Activated CD4-positive, alpha-beta memory T cell treated with anti-CD3 and anti-CD28 coated beads for 36 hours (primary cell): Measurements from ENCODE around the gene C2CD3. TPM values are rescaled to one million over a fixed set of nuclear protein-coding genes. Genes with fewer than 3 reads are reported as not detected.

ENCODE experiments used
- CTCF ChIA-PET: fragments of 350-600 bp; sonication (Branson Sonifier 250); formaldehyde crosslinking; loops from one replicate; lab custom pipeline; 2021; ENCODE audit warnings: antibody characterized with exemption, inconsistent platforms; lab: Charles Lee
- POLR2A ChIA-PET: fragments of 350-600 bp; sonication (Branson Sonifier 250); formaldehyde crosslinking; loops from one replicate; lab custom pipeline; 2021; ENCODE audit warnings: antibody characterized with exemption; lab: Charles Lee
- DNase-seq: peaks from one replicate; pipeline ENCODE4 v3.0.0-alpha.2; 2020
- H3K27ac Mint-ChIP-seq: one replicate; pipeline ENCODE4 v1.8.0; 2021; ENCODE audit warnings: mixed read lengths
- H3K27me3 Mint-ChIP-seq: one replicate; pipeline ENCODE4 v1.8.0; 2021; ENCODE audit warnings: mixed read lengths
- H3K36me3 Mint-ChIP-seq: one replicate; pipeline ENCODE4 v1.8.0; 2021; ENCODE audit warnings: mixed read lengths
- H3K4me1 Mint-ChIP-seq: one replicate; pipeline ENCODE4 v1.8.0; 2021; ENCODE audit warnings: low read depth, mixed read lengths
- H3K4me3 Mint-ChIP-seq: one replicate; pipeline ENCODE4 v1.8.0; 2021; ENCODE audit warnings: mild to moderate bottlenecking, mixed read lengths
- H3K9me3 Mint-ChIP-seq: one replicate; pipeline ENCODE4 v1.8.0; 2021; ENCODE audit warnings: mixed read lengths
- intact Hi-C: fragments of 100-400 bp; cut with micrococcal nuclease; formaldehyde crosslinking; loops from one replicate; pipeline ENCODE4 v1.15.1; 2023
- total RNA-seq, 2 experiments: library from RNA; stranded (reverse); gene quantifications; one replicate each; pipeline ENCODE4 v1.2.3, GENCODE V29; 2021

C2CD3 gene
- total RNA-seq, 2 experiments from 2014 or later: 22.6 to 24.7 TPM

GRCh38 chr11:74022546-74022945 is 148.3 kb downstream of the C2CD3 start:
- no peak overlapping the region for H3K27ac Mint-ChIP-seq
- intact Hi-C loops: no loop called here
- CTCF ChIA-PET: no interaction called here
- POLR2A ChIA-PET: interaction anchor here (1.0 kb wide), 1 partner anchor 9 kb away, joined by 3 read pairs; no protein-coding TSS in a partner anchor
- H3K36me3 Mint-ChIP-seq: peaks cover 16% of the 10 kb centered on the region
- peaks cover 35% of the 10 kb centered on the region for H3K4me1 Mint-ChIP-seq
- H3K27me3 Mint-ChIP-seq: no peaks in the 10 kb centered on the region
- DNase-seq: no peak
- H3K9me3 Mint-ChIP-seq: no peaks in the 10 kb centered on the region
- H3K4me3 Mint-ChIP-seq: no peak overlapping the region

- Mint-ChIP-seq H3K4me3 (no peak overlapping the region), H3K27me3 (no peaks in the 10 kb centered on the region), H3K4me1 (peaks cover 37% of the 10 kb centered on the region), H3K9me3 (no peaks in the 10 kb centered on the region), H3K36me3 (peaks cover 19% of the 10 kb centered on the region), H3K27ac (no peak overlapping the region)
- CTCF ChIA-PET: interaction anchor here (1.3 kb wide), 1 partner anchor 27 kb away, joined by 3 read pairs; no protein-coding TSS in a partner anchor
- POLR2A ChIA-PET: interaction anchor here (1.0 kb wide), 1 partner anchor 9 kb away, joined by 3 read pairs; no protein-coding TSS in a partner anchor
- no peak for DNase-seq
- intact Hi-C loops: no loop called here
Observed at GRCh38 chr11:74021998-74022397, 148.8 kb downstream of the C2CD3 start.

- no peak overlapping the region for H3K4me3 Mint-ChIP-seq
Observed at GRCh38 chr11:74020539-74020938, 150.3 kb downstream of the C2CD3 start.

DNA sequence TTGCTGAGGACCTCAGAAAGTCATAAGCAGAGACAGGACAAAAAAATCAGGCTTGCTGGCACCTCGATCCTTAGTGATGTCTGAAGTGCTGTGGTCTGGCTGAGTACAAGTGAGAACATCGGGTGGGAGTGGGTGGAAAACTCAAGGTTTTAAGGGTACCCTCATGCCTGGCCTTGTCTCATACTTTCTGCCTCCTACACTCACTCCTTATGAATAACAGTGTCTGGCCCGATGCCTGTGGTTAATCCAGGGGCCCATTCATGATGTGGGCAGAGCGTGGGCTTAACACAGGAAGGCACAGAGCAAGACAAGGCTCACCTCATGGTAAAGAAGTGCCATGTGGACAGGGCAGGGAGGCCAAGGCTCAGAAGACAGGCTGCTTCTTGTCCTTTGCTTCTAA is 150.9 kb downstream of the C2CD3 start:
- DNase-seq: peak; percentile 91
- intact Hi-C loops: loop anchor here (1.0 kb wide), 3 partner anchors 9 to 37 kb away; no protein-coding TSS in a partner anchor
- Mint-ChIP-seq H3K4me3 (peak overlapping the region; percentile 27), H3K9me3 (no peaks in the 10 kb centered on the region), H3K27ac (no peak overlapping the region), H3K4me1 (peaks cover 42% of the 10 kb centered on the region), H3K36me3 (peaks cover 24% of the 10 kb centered on the region), H3K27me3 (no peaks in the 10 kb centered on the region)
- CTCF ChIA-PET: interaction anchor here (0.7 to 2.7 kb wide), 6 partner anchors 8 to 151 kb away, joined by 3 to 8 read pairs (median 4); partner anchors contain the start of genes C2CD3 and PPME1
- POLR2A ChIA-PET: interaction anchor here (0.8 to 4.2 kb wide), 10 partner anchors 8 to 151 kb away, joined by 3 to 25 read pairs (median 10); partner anchors contain the start of genes C2CD3, PPME1 and UCP2

More at GRCh38 chr11:74020539-74020938, 150.3 kb downstream of the C2CD3 start:
- no peaks in the 10 kb centered on the region for H3K9me3 Mint-ChIP-seq
- peaks cover 40% of the 10 kb centered on the region for H3K4me1 Mint-ChIP-seq
- intact Hi-C loops: loop anchor here (1.0 kb wide), 3 partner anchors 9 to 37 kb away; no protein-coding TSS in a partner anchor
- H3K27me3 Mint-ChIP-seq: no peaks in the 10 kb centered on the region
- H3K27ac Mint-ChIP-seq: no peak overlapping the region
- DNase-seq: no peak
- ChIA-PET CTCF (interaction anchor here (0.7 to 1.3 kb wide), 4 partner anchors 8 to 62 kb away, joined by 3 read pairs; no protein-coding TSS in a partner anchor), POLR2A (interaction anchor here (0.8 to 4.2 kb wide), 10 partner anchors 9 to 260 kb away, joined by 3 to 25 read pairs (median 6); partner anchors contain the start of genes RAB6A and UCP2)
- H3K36me3 Mint-ChIP-seq: peaks cover 23% of the 10 kb centered on the region

DNA sequence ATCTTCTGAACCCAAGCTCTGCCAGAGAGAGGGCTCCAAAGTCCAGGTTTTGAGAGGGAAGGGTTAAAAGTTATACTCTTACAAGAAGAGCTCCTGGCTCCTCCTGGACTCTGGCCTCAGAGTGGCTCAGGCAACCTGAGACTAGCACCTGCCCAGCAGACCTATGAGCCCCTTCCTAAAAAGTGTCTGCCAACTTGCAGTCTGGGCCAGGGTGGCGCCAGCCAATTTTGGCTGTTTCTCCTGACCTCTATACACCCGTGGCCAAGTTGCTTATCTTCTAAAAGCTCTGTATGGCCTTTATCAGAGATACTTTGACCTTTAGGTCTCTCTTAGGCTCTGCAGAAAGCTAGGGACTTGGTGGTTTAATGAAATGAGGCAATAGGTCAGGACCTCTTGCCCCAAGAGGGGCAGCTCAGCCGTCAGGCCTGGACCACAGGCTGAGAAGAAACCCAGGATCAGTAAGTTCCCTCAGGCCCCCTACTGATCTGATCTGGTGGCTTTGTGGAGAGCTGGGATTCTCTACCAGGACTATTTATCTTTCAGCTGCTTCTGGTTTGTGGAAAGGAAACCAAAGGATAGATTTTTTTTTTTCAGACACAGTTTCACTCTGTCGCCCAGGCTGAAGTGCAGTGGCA is 151.6 kb downstream of the C2CD3 start:
- Mint-ChIP-seq H3K27ac (no peak overlapping the region), H3K36me3 (peaks cover 23% of the 10 kb centered on the region), H3K9me3 (no peaks in the 10 kb centered on the region), H3K4me3 (peak overlapping the region; percentile 27), H3K27me3 (no peaks in the 10 kb centered on the region), H3K4me1 (peaks cover 45% of the 10 kb centered on the region)
- ChIA-PET CTCF (interaction anchor here (0.9 to 2.7 kb wide), 6 partner anchors 8 to 152 kb away, joined by 3 to 8 read pairs (median 4); partner anchors contain the start of genes C2CD3, PPME1 and UCP2), POLR2A (interaction anchor here (0.8 to 4.2 kb wide), 10 partner anchors 8 to 240 kb away, joined by 3 to 25 read pairs (median 10); partner anchors contain the start of genes C2CD3, PPME1 and UCP2)
- no peak for DNase-seq
- intact Hi-C loops: no loop called here

- POLR2A ChIA-PET: interaction anchor here (0.8 to 4.2 kb wide), 8 partner anchors 13 to 239 kb away, joined by 3 to 25 read pairs (median 13); partner anchors contain the start of gene UCP2
- H3K27me3 Mint-ChIP-seq: no peaks in the 10 kb centered on the region
- CTCF ChIA-PET: interaction anchor here (1.2 to 2.7 kb wide), 4 partner anchors 23 to 38 kb away, joined by 4 to 8 read pairs (median 6); partner anchors contain the start of gene UCP2
- intact Hi-C loops: no loop called here
- H3K36me3 Mint-ChIP-seq: peaks cover 20% of the 10 kb centered on the region
- DNase-seq: no peak
- H3K27ac Mint-ChIP-seq: no peak overlapping the region
- peaks cover 44% of the 10 kb centered on the region for H3K4me1 Mint-ChIP-seq
- no peaks in the 10 kb centered on the region for H3K9me3 Mint-ChIP-seq
- no peak overlapping the region for H3K4me3 Mint-ChIP-seq
Observed at GRCh38 chr11:74018331-74019005, 152.3 kb downstream of the C2CD3 start.

GRCh38 chr11:74017631-74018030 is 153.2 kb downstream of the C2CD3 start:
- Mint-ChIP-seq H3K27ac (no peak overlapping the region), H3K9me3 (no peaks in the 10 kb centered on the region), H3K4me1 (peaks cover 47% of the 10 kb centered on the region), H3K4me3 (no peak overlapping the region), H3K27me3 (no peaks in the 10 kb centered on the region), H3K36me3 (peaks cover 19% of the 10 kb centered on the region)
- CTCF ChIA-PET: interaction anchor here (2.0 to 2.7 kb wide), 2 partner anchors 35 to 37 kb away, joined by 5 to 8 read pairs; partner anchors contain the start of gene UCP2
- POLR2A ChIA-PET: interaction anchor here (2.3 to 4.2 kb wide), 3 partner anchors 20 to 46 kb away, joined by 7 to 22 read pairs (median 19); partner anchors contain the start of gene UCP2
- no peak for DNase-seq
- intact Hi-C loops: no loop called here

DNA sequence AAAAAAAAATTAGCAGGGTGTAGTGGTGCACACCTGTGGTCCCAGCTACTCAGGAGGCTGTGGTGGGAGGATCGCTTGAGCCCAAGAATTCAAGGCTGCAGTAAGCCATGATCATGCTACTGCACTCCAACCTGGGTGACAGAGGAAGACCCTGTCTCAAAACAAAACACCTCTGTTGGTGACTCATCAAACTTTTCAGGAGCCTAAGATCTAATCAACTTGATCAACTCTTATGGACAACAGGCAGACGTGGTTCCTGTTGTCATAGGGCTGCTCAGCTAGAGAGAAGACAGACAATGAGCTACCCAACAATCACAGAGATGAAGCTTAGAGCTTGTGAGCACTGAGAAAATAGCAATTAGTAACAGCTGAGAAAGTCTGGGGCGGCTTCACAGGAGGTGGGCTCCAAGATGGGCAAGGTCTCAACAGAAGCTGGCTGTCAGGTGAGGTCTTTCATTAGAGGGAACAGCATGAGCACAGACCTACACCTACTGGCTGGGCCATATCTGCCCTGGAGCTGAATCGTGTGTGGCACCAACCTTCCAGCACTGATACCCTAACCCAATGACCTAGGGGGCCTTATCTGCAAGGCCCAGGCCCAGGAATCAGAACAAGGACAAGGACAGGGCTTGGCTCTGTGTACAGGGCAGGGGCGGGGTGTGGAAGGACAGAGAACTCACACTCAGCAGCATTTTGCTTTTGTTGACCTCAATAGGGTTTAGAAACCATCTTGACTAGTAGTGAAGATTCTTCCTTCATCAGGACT is 154.7 kb downstream of the C2CD3 start:
- CTCF ChIA-PET: interaction anchor here (0.6 to 1.7 kb wide), 2 partner anchors 36 to 373 kb away, joined by 3 to 4 read pairs; no protein-coding TSS in a partner anchor
- H3K27ac Mint-ChIP-seq: peak overlapping the region; percentile 46
- H3K27me3 Mint-ChIP-seq: no peaks in the 10 kb centered on the region
- H3K36me3 Mint-ChIP-seq: peaks cover 21% of the 10 kb centered on the region
- H3K4me3 Mint-ChIP-seq: no peak overlapping the region
- intact Hi-C loops: no loop called here
- no peaks in the 10 kb centered on the region for H3K9me3 Mint-ChIP-seq
- DNase-seq: no peak
- POLR2A ChIA-PET: interaction anchor here (1.0 to 1.5 kb wide), 2 partner anchors 36 to 45 kb away, joined by 3 to 5 read pairs; no protein-coding TSS in a partner anchor
- peaks cover 62% of the 10 kb centered on the region for H3K4me1 Mint-ChIP-seq

DNA sequence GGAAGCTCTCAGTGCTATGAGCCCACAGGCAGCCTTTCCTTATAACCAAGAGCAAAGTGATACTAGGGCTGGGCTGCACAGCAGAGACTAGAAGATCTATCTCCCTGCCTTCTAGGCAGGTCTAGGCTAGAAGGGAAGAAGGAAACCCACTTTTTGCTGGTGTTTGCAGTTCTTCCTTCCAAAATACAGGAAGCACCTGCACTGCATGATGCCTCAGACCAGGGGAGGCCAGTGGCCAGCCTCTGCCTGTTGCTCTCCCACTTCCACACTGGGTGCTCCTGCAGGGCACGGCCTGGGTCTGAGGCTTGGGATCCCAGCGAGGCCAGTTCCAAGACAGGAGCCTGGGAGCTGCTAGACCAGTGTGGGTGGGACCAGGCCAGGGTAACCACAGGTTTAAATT is 155.9 kb downstream of the C2CD3 start:
- peaks cover 74% of the 10 kb centered on the region for H3K4me1 Mint-ChIP-seq
- no peak overlapping the region for H3K4me3 Mint-ChIP-seq
- H3K36me3 Mint-ChIP-seq: peaks cover 21% of the 10 kb centered on the region
- DNase-seq: no peak
- CTCF ChIA-PET: interaction anchor here (1.7 kb wide), 1 partner anchor 35 kb away, joined by 4 read pairs; no protein-coding TSS in a partner anchor
- H3K27ac Mint-ChIP-seq: no peak overlapping the region
- intact Hi-C loops: no loop called here
- POLR2A ChIA-PET: interaction anchor here (1.2 to 6.1 kb wide), 4 partner anchors 10 to 44 kb away, joined by 3 to 95 read pairs (median 10); partner anchors contain the start of gene UCP2
- no peaks in the 10 kb centered on the region for H3K9me3 Mint-ChIP-seq
- no peaks in the 10 kb centered on the region for H3K27me3 Mint-ChIP-seq

DNA sequence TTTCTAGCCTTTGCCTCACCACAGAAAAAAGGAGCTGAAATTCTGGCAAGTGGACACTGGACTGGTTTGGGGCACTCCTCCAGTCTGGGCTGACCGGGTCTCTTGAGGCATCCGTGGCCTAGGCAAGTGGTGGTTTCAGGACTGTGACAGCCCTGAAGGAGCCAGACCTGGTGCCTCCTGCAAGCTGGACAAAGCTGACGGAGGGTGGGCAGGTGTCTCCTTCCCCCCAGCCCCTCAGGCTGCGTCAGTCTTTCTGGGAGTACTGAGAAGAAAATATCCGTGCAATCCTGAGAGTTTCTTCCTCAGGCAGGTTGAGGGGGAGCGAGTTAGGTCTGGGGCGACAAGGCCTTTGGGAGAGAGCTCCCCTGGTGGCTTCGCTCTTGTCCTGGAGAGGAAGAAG is 157.7 kb downstream of the C2CD3 start:
- no peak for DNase-seq
- Mint-ChIP-seq H3K9me3 (no peaks in the 10 kb centered on the region), H3K27ac (no peak overlapping the region), H3K4me1 (peaks cover 89% of the 10 kb centered on the region), H3K27me3 (no peaks in the 10 kb centered on the region), H3K36me3 (peaks cover 21% of the 10 kb centered on the region), H3K4me3 (no peak overlapping the region)
- intact Hi-C loops: no loop called here
- ChIA-PET POLR2A (interaction anchor here (1.2 to 6.1 kb wide), 4 partner anchors 9 to 42 kb away, joined by 3 to 95 read pairs (median 8); partner anchors contain the start of gene UCP2), CTCF (interaction anchor here (0.8 to 1.4 kb wide), 2 partner anchors 8 to 18 kb away, joined by 3 to 6 read pairs; no protein-coding TSS in a partner anchor)
